Measurements from ENCODE around the gene PDCD5. TPM values are rescaled to one million over a fixed set of nuclear protein-coding genes. Genes with fewer than 3 reads are reported as not detected.

The PDCD5 gene
- total and polyA plus RNA-seq, 2 donors (not counting 1 experiment from before 2014, with no cell fraction given) = 107 to 115 TPM

GRCh38 chr19:32599258-32599657 is 18.3 kb downstream of the PDCD5 start:
- H3K9me3 ChIP-seq (ENCODE audit: control insufficient read depth, insufficient read depth, low read depth, low read length) = no peaks in the 10 kb centered on the region
- TF ChIP-seq CTCF (conservative IDR thresholded peaks at IDR 0.05 in 1 of 2, IDR thresholded peaks at IDR 0.05 in 1 of 2; ENCODE audit: low read depth in 1 of 2, low read length in 2 of 2) = no peak
- TF ChIP-seq EZH2 (IDR thresholded peaks at IDR 0.05; ENCODE audit: low read length, missing control alignments) = no peak
- H3K4me2 ChIP-seq (ENCODE audit: extremely low read depth, insufficient read depth, low read length) = no peak overlapping the region
- H3K79me2 ChIP-seq (ENCODE audit: control insufficient read depth, insufficient read depth, low read length) = no peaks in the 10 kb centered on the region
- H3K27me3 ChIP-seq (ENCODE audit: control insufficient read depth, insufficient read depth, low read length) = no peaks in the 10 kb centered on the region
- H3K27ac ChIP-seq (ENCODE audit: insufficient read depth, low read length) = no peak overlapping the region
- no peaks in the 10 kb centered on the region for H4K20me1 ChIP-seq (ENCODE audit: control insufficient read depth, extremely low read depth, insufficient read depth, low read length)
- no peak overlapping the region for H3K9ac ChIP-seq (ENCODE audit: insufficient read depth, low read length)
- DNase-seq (ENCODE audit: low read depth in 2 of 2) = no peak
- H3K4me1 ChIP-seq (ENCODE audit: control insufficient read depth, extremely low read depth, insufficient read depth, low read length) = no peaks in the 10 kb centered on the region
- H3K4me3 ChIP-seq (replicated peaks in 1 of 4; ENCODE audit: control extremely low read depth in 1 of 4, insufficient read depth in 1 of 4, low read depth in 3 of 4, low read length in 4 of 4) = no peak overlapping the region
- peaks cover 21% of the 10 kb centered on the region for H3K36me3 ChIP-seq (ENCODE audit: control insufficient read depth, insufficient read depth, low read length)
- no peak overlapping the region for H2AFZ ChIP-seq (ENCODE audit: low read length)

GRCh38 chr19:32599736-32600157 is 18.8 kb downstream of the PDCD5 start:
- peak; percentile 67 to 76 for TF ChIP-seq CTCF (conservative IDR thresholded peaks at IDR 0.05 in 1 of 2, IDR thresholded peaks at IDR 0.05 in 1 of 2; ENCODE audit: low read depth in 1 of 2, low read length in 2 of 2)
- TF ChIP-seq EZH2 (IDR thresholded peaks at IDR 0.05; ENCODE audit: low read length, missing control alignments) = no peak
- Histone ChIP-seq H2AFZ (ENCODE audit: low read length) (no peak overlapping the region), H3K9ac (ENCODE audit: insufficient read depth, low read length) (no peak overlapping the region), H3K27me3 (ENCODE audit: control insufficient read depth, insufficient read depth, low read length) (no peaks in the 10 kb centered on the region), H3K4me3 (replicated peaks in 1 of 4; ENCODE audit: control extremely low read depth in 1 of 4, insufficient read depth in 1 of 4, low read depth in 3 of 4, low read length in 4 of 4) (no peak overlapping the region), H4K20me1 (ENCODE audit: control insufficient read depth, extremely low read depth, insufficient read depth, low read length) (no peaks in the 10 kb centered on the region), H3K4me2 (ENCODE audit: extremely low read depth, insufficient read depth, low read length) (no peak overlapping the region), H3K9me3 (ENCODE audit: control insufficient read depth, insufficient read depth, low read depth, low read length) (no peaks in the 10 kb centered on the region), H3K4me1 (ENCODE audit: control insufficient read depth, extremely low read depth, insufficient read depth, low read length) (no peaks in the 10 kb centered on the region), H3K36me3 (ENCODE audit: control insufficient read depth, insufficient read depth, low read length) (peaks cover 18% of the 10 kb centered on the region), H3K79me2 (ENCODE audit: control insufficient read depth, insufficient read depth, low read length) (no peaks in the 10 kb centered on the region), H3K27ac (ENCODE audit: insufficient read depth, low read length) (no peak overlapping the region)
- DNase-seq (ENCODE audit: low read depth in 2 of 2) = peak; percentile 58 to 74

- no peaks in the 10 kb centered on the region for H3K4me1 ChIP-seq (ENCODE audit: control insufficient read depth, extremely low read depth, insufficient read depth, low read length)
- H3K79me2 ChIP-seq (ENCODE audit: control insufficient read depth, insufficient read depth, low read length) = no peaks in the 10 kb centered on the region
- H3K4me2 ChIP-seq (ENCODE audit: extremely low read depth, insufficient read depth, low read length) = no peak overlapping the region
- no peaks in the 10 kb centered on the region for H4K20me1 ChIP-seq (ENCODE audit: control insufficient read depth, extremely low read depth, insufficient read depth, low read length)
- DNase-seq (ENCODE audit: low read depth in 2 of 2) = no peak
- no peak overlapping the region for H3K27ac ChIP-seq (ENCODE audit: insufficient read depth, low read length)
- H3K4me3 ChIP-seq (replicated peaks in 1 of 4; ENCODE audit: control extremely low read depth in 1 of 4, insufficient read depth in 1 of 4, low read depth in 3 of 4, low read length in 4 of 4) = no peak overlapping the region
- H3K9ac ChIP-seq (ENCODE audit: insufficient read depth, low read length) = no peak overlapping the region
- H3K36me3 ChIP-seq (ENCODE audit: control insufficient read depth, insufficient read depth, low read length) = peaks cover 10% of the 10 kb centered on the region
- no peaks in the 10 kb centered on the region for H3K27me3 ChIP-seq (ENCODE audit: control insufficient read depth, insufficient read depth, low read length)
- no peaks in the 10 kb centered on the region for H3K9me3 ChIP-seq (ENCODE audit: control insufficient read depth, insufficient read depth, low read depth, low read length)
- no peak overlapping the region for H2AFZ ChIP-seq (ENCODE audit: low read length)
- TF ChIP-seq CTCF (conservative IDR thresholded peaks at IDR 0.05 in 1 of 2, IDR thresholded peaks at IDR 0.05 in 1 of 2; ENCODE audit: low read depth in 1 of 2, low read length in 2 of 2) (no peak), EZH2 (IDR thresholded peaks at IDR 0.05; ENCODE audit: low read length, missing control alignments) (no peak)
Observed at GRCh38 chr19:32603961-32604360, 23.0 kb downstream of the PDCD5 start.
